Muscle layer of colon (tissue), 2 donors: ENCODE results near the gene CDC7.

ENCODE experiments used
- H3K27ac ChIP-seq: one replicate; pipeline ENCODE4 v1.7.0; 2013; ENCODE audit warnings: low read depth, mild to moderate bottlenecking, low read length, moderate library complexity
- H3K27me3 ChIP-seq, 2 donors: one replicate each; pipeline ENCODE4 v1.7.0; 2013; ENCODE audit warnings: low read length in 2 of 2, mild to moderate bottlenecking in 2 of 2; ENCODE audit not compliant: insufficient read depth in 2 of 2, control insufficient read depth in 1 of 2
- H3K36me3 ChIP-seq: one replicate; pipeline ENCODE4 v1.7.0; 2013; ENCODE audit warnings: mild to moderate bottlenecking, low read length; ENCODE audit not compliant: insufficient read depth
- H3K4me1 ChIP-seq: one replicate; pipeline ENCODE4 v1.7.0; 2013; ENCODE audit warnings: mild to moderate bottlenecking, low read length; ENCODE audit not compliant: insufficient read depth
- H3K4me3 ChIP-seq, 2 donors: one replicate each; pipeline ENCODE4 v1.7.0; 2013; ENCODE audit warnings: low read length in 2 of 2, low read depth in 1 of 2, mild to moderate bottlenecking in 1 of 2, moderate library complexity in 1 of 2
- H3K9ac ChIP-seq: one replicate; pipeline ENCODE4 v1.7.0; 2013; ENCODE audit warnings: low read length
- H3K9me3 ChIP-seq: one replicate; pipeline ENCODE4 v1.7.0; 2013; ENCODE audit warnings: mild to moderate bottlenecking, low read length
- donor health status: abdominal sarcoma.
- donor health status: Adenocarcinoma of cecum.

CDC7 gene

DNA sequence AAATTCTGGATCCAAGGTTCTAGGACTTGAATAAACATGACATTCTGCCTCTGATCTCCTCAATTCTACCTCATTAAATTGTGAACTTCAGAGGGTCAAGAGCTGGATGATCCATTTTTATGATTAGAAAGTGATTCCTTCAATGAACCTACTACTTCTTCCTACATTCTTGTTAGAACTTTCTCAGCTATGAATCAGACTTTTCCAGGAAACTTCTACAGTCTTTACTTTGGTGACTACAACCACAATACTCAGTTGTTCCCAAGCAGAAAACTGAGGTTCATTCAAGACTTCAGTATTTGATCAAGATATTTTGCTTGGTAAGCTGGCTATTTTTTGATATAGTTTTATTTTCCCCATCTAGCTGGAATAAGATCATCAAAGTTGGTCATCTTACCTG is 51.4 kb downstream of the CDC7 start:
- Histone ChIP-seq H3K27ac (no peak overlapping the region), H3K9ac (no peak overlapping the region), H3K9me3 (no peaks in the 10 kb centered on the region)

DNA sequence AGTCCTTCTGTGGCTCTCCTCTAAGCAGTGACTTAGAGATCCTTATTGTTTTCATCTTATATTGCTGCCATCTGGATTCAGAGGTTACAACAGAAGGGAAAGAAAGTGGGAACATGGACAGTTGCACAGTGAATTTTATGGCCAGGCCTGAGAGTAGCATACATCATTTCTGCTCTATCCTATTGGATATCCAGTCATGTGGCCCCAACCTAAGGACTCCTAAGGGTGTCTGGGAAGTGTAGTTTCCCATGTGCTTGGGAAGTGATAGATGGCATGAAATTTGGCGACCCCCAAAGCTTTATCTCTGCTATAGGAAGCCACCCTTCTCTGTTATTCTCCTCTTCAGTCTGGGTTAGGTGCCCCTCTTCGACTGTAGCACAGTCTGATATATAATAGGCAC is 51.9 kb downstream of the CDC7 start:
- H3K36me3 ChIP-seq = no peaks in the 10 kb centered on the region
- H3K27ac ChIP-seq = no peak overlapping the region
- no peaks in the 10 kb centered on the region for H3K27me3 ChIP-seq
- peaks cover 9% of the 10 kb centered on the region for H3K4me1 ChIP-seq
- no peak overlapping the region for H3K9ac ChIP-seq
- no peaks in the 10 kb centered on the region for H3K9me3 ChIP-seq
- H3K4me3 ChIP-seq = no peak overlapping the region

More for the DNA sequence above, 51.4 kb downstream of the CDC7 start:
- H3K4me1 ChIP-seq = peaks cover 5% of the 10 kb centered on the region
- H3K27me3 ChIP-seq = no peaks in the 10 kb centered on the region
- no peak overlapping the region for H3K4me3 ChIP-seq
- no peaks in the 10 kb centered on the region for H3K36me3 ChIP-seq

DNA sequence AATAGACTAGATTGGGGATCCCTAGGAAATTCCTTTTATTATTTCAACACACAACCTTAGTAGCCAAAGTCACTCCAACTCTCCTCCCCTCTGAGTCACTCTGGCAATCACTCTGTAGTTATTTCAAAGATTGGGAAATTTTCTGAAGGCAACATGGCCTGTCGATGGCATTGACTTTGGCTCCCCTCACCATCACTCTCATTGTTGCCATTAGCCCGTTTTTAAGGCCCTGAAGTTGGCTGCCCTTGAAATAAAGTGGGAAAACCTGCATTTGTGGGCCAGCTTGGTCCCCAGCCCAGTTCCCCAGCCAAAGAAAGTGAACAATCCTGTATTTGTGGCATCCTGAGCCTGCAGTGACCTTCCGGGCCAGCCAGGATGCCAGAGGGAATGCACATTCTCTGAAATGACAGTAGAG is 52.5 kb downstream of the CDC7 start:
- Histone ChIP-seq H3K36me3 (no peaks in the 10 kb centered on the region), H3K27me3 (no peaks in the 10 kb centered on the region), H3K9ac (no peak overlapping the region), H3K27ac (no peak overlapping the region), H3K4me1 (peaks cover 11% of the 10 kb centered on the region), H3K4me3 (no peak overlapping the region), H3K9me3 (no peaks in the 10 kb centered on the region)

- no peak overlapping the region for H3K27ac ChIP-seq
- H3K9ac ChIP-seq = no peak overlapping the region
- peaks cover 21% of the 10 kb centered on the region for H3K4me1 ChIP-seq
- no peaks in the 10 kb centered on the region for H3K36me3 ChIP-seq
- H3K27me3 ChIP-seq = no peaks in the 10 kb centered on the region
- no peak overlapping the region for H3K4me3 ChIP-seq
- H3K9me3 ChIP-seq = no peaks in the 10 kb centered on the region
These were observed 54.6 kb downstream of the CDC7 start for GRCh38 chr1:91555074-91555730.

DNA sequence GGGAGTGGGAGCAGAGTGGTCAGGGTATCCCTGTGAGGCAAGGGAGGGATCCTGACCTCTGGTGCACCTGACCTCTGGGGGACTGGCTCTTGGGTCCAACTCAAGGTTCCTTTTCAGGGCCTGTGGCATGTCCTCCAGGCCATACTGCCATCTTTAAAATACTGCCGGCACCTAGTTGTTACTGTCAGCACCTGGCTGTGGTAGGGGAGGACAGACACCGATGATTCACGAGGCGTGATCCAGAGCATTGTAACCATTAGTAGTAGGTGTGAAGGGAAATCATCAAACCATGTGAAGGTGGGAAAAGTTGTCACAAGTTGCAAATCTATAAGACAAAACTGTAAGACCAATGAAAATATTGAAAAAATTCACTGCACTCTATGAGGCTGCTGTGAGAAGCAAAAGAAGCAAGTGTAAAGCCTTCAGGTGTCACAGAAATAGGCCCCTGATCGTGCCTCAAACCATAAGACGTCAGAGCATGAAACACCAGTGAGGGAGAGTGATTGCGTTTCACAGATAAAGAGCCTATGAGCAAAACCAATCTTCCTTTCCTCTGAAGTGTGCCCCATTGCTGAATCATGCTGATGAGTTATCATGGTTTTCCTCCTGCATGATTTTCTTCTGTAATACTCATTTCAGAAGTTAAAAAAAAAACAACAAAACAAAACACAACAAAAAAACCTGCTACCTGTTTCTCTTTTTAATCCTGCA is 55.3 kb downstream of the CDC7 start:
- H3K4me3 ChIP-seq = no peak overlapping the region
- no peaks in the 10 kb centered on the region for H3K36me3 ChIP-seq
- H3K27ac ChIP-seq = no peak overlapping the region
- H3K4me1 ChIP-seq = peaks cover 21% of the 10 kb centered on the region
- no peak overlapping the region for H3K9ac ChIP-seq
- H3K9me3 ChIP-seq = no peaks in the 10 kb centered on the region
- H3K27me3 ChIP-seq = no peaks in the 10 kb centered on the region

DNA sequence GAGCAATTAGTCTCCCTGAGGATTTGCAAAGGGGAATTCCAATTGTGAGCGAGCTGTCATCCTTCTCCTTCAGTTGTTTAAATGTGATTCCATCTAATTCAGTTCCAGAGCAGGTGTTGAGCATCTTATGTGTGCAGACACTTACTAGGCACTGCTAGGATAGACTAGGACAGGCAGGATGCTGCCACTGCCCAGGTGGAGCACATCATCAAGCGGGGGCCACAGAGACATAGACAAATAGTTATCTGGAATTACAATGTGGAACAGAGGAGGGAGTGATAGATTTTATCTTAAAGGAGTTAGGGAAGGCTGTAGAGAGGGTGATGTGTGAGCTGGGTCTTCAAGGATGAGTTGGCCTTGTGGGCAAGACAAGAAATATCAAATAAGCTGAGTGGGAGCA is 55.9 kb downstream of the CDC7 start:
- Histone ChIP-seq H3K4me3 (no peak overlapping the region), H3K27ac (no peak overlapping the region), H3K9me3 (no peaks in the 10 kb centered on the region), H3K27me3 (no peaks in the 10 kb centered on the region), H3K4me1 (peaks cover 21% of the 10 kb centered on the region), H3K9ac (no peak overlapping the region), H3K36me3 (no peaks in the 10 kb centered on the region)

DNA sequence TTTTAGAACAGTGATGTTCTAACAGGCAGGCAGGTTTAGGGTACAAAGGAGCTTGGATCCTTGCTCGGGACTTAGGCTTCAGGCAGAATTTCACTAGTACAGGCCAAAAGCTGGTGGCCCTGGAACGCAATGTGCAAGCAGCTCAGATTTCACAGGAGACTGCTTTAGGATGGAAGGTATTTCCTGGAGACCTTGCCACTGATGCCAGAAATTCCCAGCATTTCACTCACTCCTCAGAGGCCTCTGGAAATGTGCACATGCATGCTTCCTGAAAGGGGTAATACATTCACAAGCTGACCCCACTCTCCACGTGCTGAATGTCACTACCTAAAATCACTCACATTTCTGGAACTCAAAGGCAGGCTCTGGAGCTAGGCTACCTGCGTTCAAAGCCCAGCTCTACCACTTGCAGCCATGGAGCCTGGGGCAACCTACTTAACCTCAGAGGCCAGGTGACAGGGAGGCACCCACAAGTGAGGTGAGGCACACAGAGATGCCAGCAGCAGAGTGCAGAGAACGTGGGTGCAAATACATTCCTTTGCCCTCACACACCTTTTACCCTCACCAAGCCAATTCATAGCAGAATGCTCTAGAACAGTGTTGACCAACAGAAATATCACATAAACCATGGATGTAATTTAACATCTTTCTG is 56.5 kb downstream of the CDC7 start:
- Histone ChIP-seq H3K9me3 (no peaks in the 10 kb centered on the region), H3K9ac (no peak overlapping the region), H3K36me3 (no peaks in the 10 kb centered on the region), H3K27ac (no peak overlapping the region), H3K4me1 (peaks cover 21% of the 10 kb centered on the region), H3K4me3 (no peak overlapping the region), H3K27me3 (no peaks in the 10 kb centered on the region)

DNA sequence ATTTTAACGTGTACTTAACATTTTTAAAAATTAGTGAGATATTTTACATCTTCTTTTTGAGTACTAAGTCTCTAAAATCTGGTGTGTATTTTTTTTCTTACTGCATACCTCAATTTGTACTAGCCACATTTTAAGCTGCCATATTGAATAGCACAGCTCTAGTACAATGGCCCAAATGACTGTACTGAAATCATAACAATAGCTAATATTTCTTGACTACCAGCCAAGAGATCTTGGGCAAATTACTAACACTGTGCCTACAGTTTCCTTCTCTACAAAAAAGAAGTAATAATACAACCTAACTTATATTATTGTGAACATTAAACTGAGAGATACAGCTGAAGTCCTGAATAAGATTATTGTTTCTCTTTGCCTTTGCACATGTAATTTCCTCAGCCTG is 57.2 kb downstream of the CDC7 start:
- no peaks in the 10 kb centered on the region for H3K27me3 ChIP-seq
- no peak overlapping the region for H3K9ac ChIP-seq
- H3K9me3 ChIP-seq = no peaks in the 10 kb centered on the region
- H3K4me1 ChIP-seq = peaks cover 21% of the 10 kb centered on the region
- H3K4me3 ChIP-seq = no peak overlapping the region
- no peak overlapping the region for H3K27ac ChIP-seq
- H3K36me3 ChIP-seq = no peaks in the 10 kb centered on the region

DNA sequence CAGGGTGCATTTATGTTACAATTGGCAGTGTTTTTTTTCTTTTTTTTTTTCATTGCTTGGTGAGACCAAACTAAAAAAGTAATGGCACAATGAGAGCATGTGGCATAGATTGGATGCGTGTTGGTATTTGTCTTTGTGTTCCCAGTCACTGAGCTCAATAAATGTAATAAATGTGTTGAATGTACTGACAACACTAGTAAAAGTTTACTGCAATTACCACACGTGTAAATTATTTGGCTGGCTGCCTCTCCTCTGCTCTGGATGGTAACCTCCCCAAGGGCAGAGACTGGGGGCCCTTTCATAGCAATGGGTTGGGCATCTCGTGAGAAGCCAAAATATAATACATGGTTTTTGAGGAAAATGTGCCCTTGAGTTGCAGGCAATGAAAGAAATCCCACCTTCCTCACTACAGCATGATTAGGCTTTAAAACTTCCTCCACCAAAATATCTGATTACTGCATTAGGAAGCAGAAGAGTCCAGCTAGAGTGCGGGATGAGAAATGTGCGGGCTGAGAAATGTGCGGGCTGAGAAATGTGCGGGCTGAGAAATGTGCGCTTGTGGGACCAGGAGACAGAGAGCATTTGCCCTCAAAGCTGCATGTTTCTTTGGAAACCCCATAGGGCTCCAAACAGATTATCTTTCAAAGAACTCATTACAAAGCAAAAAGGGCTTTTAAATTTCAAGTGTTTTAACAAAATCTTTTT is 58.5 kb downstream of the CDC7 start:
- Histone ChIP-seq H3K9me3 (no peaks in the 10 kb centered on the region), H3K27me3 (no peaks in the 10 kb centered on the region), H3K4me1 (peaks cover 21% of the 10 kb centered on the region), H3K4me3 (no peak overlapping the region), H3K27ac (no peak overlapping the region), H3K9ac (no peak overlapping the region), H3K36me3 (no peaks in the 10 kb centered on the region)

DNA sequence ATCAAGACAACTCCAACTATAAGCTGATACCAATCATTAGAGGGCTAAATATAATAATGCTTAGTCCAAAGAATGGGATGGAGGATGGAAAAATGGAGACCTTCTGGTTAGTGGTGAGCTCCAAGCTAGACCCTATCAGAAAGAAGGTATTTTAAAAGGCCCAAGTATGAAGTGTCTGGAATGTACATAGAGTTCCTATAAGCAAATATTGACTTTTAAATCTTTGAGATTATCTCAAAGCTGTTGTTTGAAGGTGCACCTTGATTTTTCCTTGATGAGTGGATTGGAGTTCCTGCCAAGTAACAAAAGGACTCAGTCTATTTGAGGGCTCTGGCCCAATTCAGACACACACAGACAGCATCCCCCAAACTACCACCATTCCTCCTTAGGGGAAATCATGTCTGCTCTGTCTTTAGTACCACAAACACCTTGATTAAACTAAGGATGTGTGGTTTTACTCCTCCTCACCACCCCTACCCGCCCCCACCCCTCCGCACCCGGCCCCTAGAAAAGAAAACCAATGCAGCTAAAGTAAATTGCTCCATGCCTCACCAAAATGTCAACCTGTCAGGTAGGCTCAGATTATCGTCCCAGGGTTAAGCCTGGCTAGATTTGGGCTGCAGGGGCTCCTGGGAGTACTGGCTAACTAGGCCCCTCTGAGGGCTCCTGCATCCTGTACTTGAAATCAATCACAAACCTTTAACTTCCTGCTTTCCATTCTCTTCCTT is 59.4 kb downstream of the CDC7 start:
- Histone ChIP-seq H3K27ac (no peak overlapping the region), H3K27me3 (no peaks in the 10 kb centered on the region), H3K4me1 (peaks cover 23% of the 10 kb centered on the region), H3K9me3 (no peaks in the 10 kb centered on the region), H3K36me3 (no peaks in the 10 kb centered on the region), H3K9ac (no peak overlapping the region), H3K4me3 (no peak overlapping the region)
